Measurements from ENCODE around the gene SETD6. TPM values are rescaled to one million over a fixed set of nuclear protein-coding genes. Genes with fewer than 3 reads are reported as not detected.

The SETD6 gene
- total and polyA plus RNA-seq, 2 of the 13 experiments (the other 11 are each of a cell fraction or from before 2014, with no cell fraction given) = 24.0 to 25.7 TPM

GRCh38 chr16:58563235-58563634, 47.9 kb downstream of the SETD6 start:
- CTCF ChIA-PET (ENCODE audit: low intra/inter-chr PET ratio, low total read pairs) = no interaction called here
- no peak for TF ChIP-seq KMT2A (CRISPR knock-in tag; IDR thresholded peaks at IDR 0.05)
- Histone ChIP-seq H4K20me1 (ENCODE audit: insufficient read depth, low read length) (peaks cover 14% of the 10 kb centered on the region), H3K9me3 (ENCODE audit: low read length) (no peaks in the 10 kb centered on the region), H3K27me3 (ENCODE audit: control insufficient read depth in 1 of 2, insufficient read depth in 2 of 2, low read length in 2 of 2) (no peaks in the 10 kb centered on the region), H3K27ac (ENCODE audit: extremely low read length, insufficient read depth, low read length) (no peak overlapping the region), H3K9ac (ENCODE audit: insufficient read depth, low read depth, low read length) (no peak overlapping the region), H2AFZ (ENCODE audit: low read length) (no peak overlapping the region), H3K36me3 (replicated peaks in 1 of 2; ENCODE audit: control insufficient read depth in 1 of 2, insufficient read depth in 2 of 2, low read length in 2 of 2) (peaks cover 36 to 84% of the 10 kb centered on the region in 2 experiments), H3K79me2 (ENCODE audit: insufficient read depth, low read length) (peaks cover 26% of the 10 kb centered on the region), H3K4me3 (replicated peaks in 1 of 3; ENCODE audit: insufficient read depth in 1 of 3, low read depth in 2 of 3, low read length in 3 of 3) (no peak overlapping the region), H3K4me1 (ENCODE audit: insufficient read depth, low read length) (no peaks in the 10 kb centered on the region), H3K4me2 (ENCODE audit: low read depth, low read length) (no peak overlapping the region)
- FAIRE-seq = no peak
- in situ Hi-C loops (cut with HindIII; ENCODE audit: extremely low pct_ligation_motif_present, low pct_unique_long_range_greater_than_20kb) = no loop called here
- POLR2A ChIA-PET = no interaction called here
- ATAC-seq = no peak
- BruUV-seq (replicated peaks) = no TSS peak
- no peak for DNase-seq (ENCODE audit: low spot score)
- intact Hi-C loops (cut with micrococcal nuclease; ENCODE audit: unreplicated experiment) = loop anchor here (5.0 to 10.0 kb wide), 2 partner anchors 48 to 99 kb away; partner anchors contain the start of gene SETD6

GRCh38 chr16:58563775-58564174, 48.5 kb downstream of the SETD6 start:
- no peak for DNase-seq (ENCODE audit: low spot score)
- Histone ChIP-seq H4K20me1 (ENCODE audit: insufficient read depth, low read length) (peaks cover 11% of the 10 kb centered on the region), H3K27me3 (ENCODE audit: control insufficient read depth in 1 of 2, insufficient read depth in 2 of 2, low read length in 2 of 2) (no peaks in the 10 kb centered on the region), H3K27ac (ENCODE audit: extremely low read length, insufficient read depth, low read length) (no peak overlapping the region), H3K79me2 (ENCODE audit: insufficient read depth, low read length) (peaks cover 25% of the 10 kb centered on the region), H3K4me2 (ENCODE audit: low read depth, low read length) (no peak overlapping the region), H3K4me1 (ENCODE audit: insufficient read depth, low read length) (no peaks in the 10 kb centered on the region), H2AFZ (ENCODE audit: low read length) (no peak overlapping the region), H3K4me3 (replicated peaks in 1 of 3; ENCODE audit: insufficient read depth in 1 of 3, low read depth in 2 of 3, low read length in 3 of 3) (no peak overlapping the region), H3K36me3 (replicated peaks in 1 of 2; ENCODE audit: control insufficient read depth in 1 of 2, insufficient read depth in 2 of 2, low read length in 2 of 2) (peaks cover 37 to 82% of the 10 kb centered on the region in 2 experiments), H3K9ac (ENCODE audit: insufficient read depth, low read depth, low read length) (no peak overlapping the region), H3K9me3 (ENCODE audit: low read length) (no peaks in the 10 kb centered on the region)
- in situ Hi-C loops (cut with HindIII; ENCODE audit: extremely low pct_ligation_motif_present, low pct_unique_long_range_greater_than_20kb) = no loop called here
- CTCF ChIA-PET (ENCODE audit: low intra/inter-chr PET ratio, low total read pairs) = no interaction called here
- FAIRE-seq = no peak
- POLR2A ChIA-PET = no interaction called here
- WGBS (ENCODE audit: low lambda C conversion rate) = 98% methylated on average over 4 of the region's 4 CpGs
- no peak for TF ChIP-seq ZNF564 (CRISPR knock-in tag; IDR thresholded peaks at IDR 0.05)
- no peak for TF ChIP-seq ZNF713 (CRISPR knock-in tag; IDR thresholded peaks at IDR 0.05)
- TF ChIP-seq ZNF644 (CRISPR knock-in tag; IDR thresholded peaks at IDR 0.05; ENCODE audit: low read depth) = no peak
- no peak for TF ChIP-seq KLF15 (CRISPR knock-in tag; IDR thresholded peaks at IDR 0.05; ENCODE audit: borderline replicate concordance)
- no peak for TF ChIP-seq ZNF761 (CRISPR knock-in tag; conservative IDR thresholded peaks at IDR 0.05)
- TF ChIP-seq NR2F2 (IDR thresholded peaks at IDR 0.05; ENCODE audit: borderline replicate concordance, low read depth) = no peak
- no peak for TF ChIP-seq HINFP (CRISPR knock-in tag; IDR thresholded peaks at IDR 0.05; ENCODE audit: low read depth)
- TF ChIP-seq SIX1 (CRISPR knock-in tag; IDR thresholded peaks at IDR 0.05; ENCODE audit: borderline replicate concordance) = no peak
- TF ChIP-seq ZNF44 (CRISPR knock-in tag; IDR thresholded peaks at IDR 0.05) = no peak
- TF ChIP-seq POLR2AphosphoS5 (IDR thresholded peaks at IDR 0.05; ENCODE audit: low read depth, low read length) = no peak
- no peak for TF ChIP-seq TFE3 (CRISPR knock-in tag; IDR thresholded peaks at IDR 0.05)
- TF ChIP-seq PAX8 (CRISPR knock-in tag; IDR thresholded peaks at IDR 0.05; ENCODE audit: borderline replicate concordance) = no peak
- BruUV-seq (replicated peaks) = no TSS peak
- ATAC-seq = peak; percentile 67
- intact Hi-C loops (cut with micrococcal nuclease; ENCODE audit: unreplicated experiment) = loop anchor here (5.0 to 10.0 kb wide), 2 partner anchors 49 to 99 kb away; partner anchors contain the start of gene SETD6

Data from HepG2 (cell line).